Ramos (cell line): Measurements from ENCODE around the gene LRMDA.

Experiments used
- in situ Hi-C: fragments of 300-500 bp; cut with MboI; formaldehyde crosslinking; loops from one replicate; pipeline ENCODE4 v1.14.3; 2022; ENCODE audit warnings: low sequenced_read_pairs; ENCODE audit not compliant: unreplicated experiment

Gene LRMDA

GRCh38 chr10:76111404-76111803 lies 680.0 kb downstream of the LRMDA start:
- in situ Hi-C loops, result no loop called here

GRCh38 chr10:76111986-76112825 lies 680.8 kb downstream of the LRMDA start:
- in situ Hi-C loops, result no loop called here

- in situ Hi-C loops, result no loop called here
These were observed 681.4 kb downstream of the LRMDA start for GRCh38 chr10:76112826-76113150.

GRCh38 chr10:76113952-76114351 lies 682.5 kb downstream of the LRMDA start:
- in situ Hi-C loops, result no loop called here

- in situ Hi-C loops, result no loop called here
These were observed 683.2 kb downstream of the LRMDA start for GRCh38 chr10:76114581-76115001.

- in situ Hi-C loops, result no loop called here
These were observed 683.7 kb downstream of the LRMDA start for GRCh38 chr10:76115131-76115470.

GRCh38 chr10:76115471-76116155 lies 684.2 kb downstream of the LRMDA start:
- in situ Hi-C loops, result no loop called here

GRCh38 chr10:76116523-76116922 lies 685.1 kb downstream of the LRMDA start:
- in situ Hi-C loops, result no loop called here

GRCh38 chr10:76117949-76118348 lies 686.5 kb downstream of the LRMDA start:
- in situ Hi-C loops, result no loop called here

GRCh38 chr10:76119036-76119435 lies 687.6 kb downstream of the LRMDA start:
- in situ Hi-C loops, result no loop called here

GRCh38 chr10:76119515-76119914 lies 688.1 kb downstream of the LRMDA start:
- in situ Hi-C loops, result no loop called here

GRCh38 chr10:76122056-76122455 lies 690.6 kb downstream of the LRMDA start:
- in situ Hi-C loops, result no loop called here

GRCh38 chr10:76124280-76124679 lies 692.9 kb downstream of the LRMDA start:
- in situ Hi-C loops, result no loop called here

GRCh38 chr10:76125900-76126299 lies 694.5 kb downstream of the LRMDA start:
- in situ Hi-C loops, result no loop called here

- in situ Hi-C loops, result no loop called here
These were observed 695.4 kb downstream of the LRMDA start for GRCh38 chr10:76126607-76127527.

- in situ Hi-C loops, result no loop called here
These were observed 696.7 kb downstream of the LRMDA start for GRCh38 chr10:76127984-76128589.

GRCh38 chr10:76129213-76129612 lies 697.8 kb downstream of the LRMDA start:
- in situ Hi-C loops, result no loop called here

- in situ Hi-C loops, result no loop called here
These were observed 699.5 kb downstream of the LRMDA start for GRCh38 chr10:76130892-76131291.

- in situ Hi-C loops, result no loop called here
These were observed 702.3 kb downstream of the LRMDA start for GRCh38 chr10:76133597-76134255.

GRCh38 chr10:76136961-76137360 lies 705.5 kb downstream of the LRMDA start:
- in situ Hi-C loops, result no loop called here
